B cell (primary cell): ENCODE data around the gene OCA2. TPM values are rescaled to one million over a fixed set of nuclear protein-coding genes. Genes with fewer than 3 reads are reported as not detected.

Experiments used
- ATAC-seq: fragments of 200-7000 bp; cut with Tn5 transposase; one replicate; pipeline ENCODE4 v1.10.0; 2021; ENCODE audit warnings: low read depth, mild to moderate bottlenecking, moderate number of reproducible peaks, moderate library complexity
- CTCF ChIA-PET: fragments of 350-600 bp; sonication (Branson Sonifier 250); formaldehyde crosslinking; loops from one replicate; lab custom pipeline; 2021; ENCODE audit warnings: antibody characterized with exemption, inconsistent platforms; lab: Charles Lee
- POLR2A ChIA-PET: fragments of 350-600 bp; sonication (Branson Sonifier 250); formaldehyde crosslinking; loops from one replicate; lab custom pipeline; 2021; ENCODE audit warnings: antibody characterized with exemption; lab: Charles Lee
- DNase-seq: peaks from one replicate; pipeline ENCODE4 v3.0.0; 2013
- H2AFZ ChIP-seq: 2 replicates; pipeline ENCODE4 v1.6.1; 2012; ENCODE audit warnings: mild to moderate bottlenecking, low read depth, low read length; ENCODE audit not compliant: insufficient read depth, poor library complexity, severe bottlenecking
- H3K27ac ChIP-seq, 2 donors: 1 replicate in 1 of 2; 2 replicates in 1 of 2; pipeline ENCODE4 v1.5.1; 2012 to 2013; ENCODE audit warnings: low read length in 2 of 2, mild to moderate bottlenecking in 2 of 2, moderate library complexity in 1 of 2
- H3K27me3 ChIP-seq, 4 experiments: fragments of 200-600 bp in 1 of 4; sonication (generic) in 1 of 4; replicated peaks in 1 of 4; 1 replicate in 2 of 4; 2 replicates in 2 of 4; pipeline versions ENCODE4 v1.6.1 to v1.7.0; 2013 to 2016; ENCODE audit warnings: low read length in 3 of 4, mild to moderate bottlenecking in 2 of 4, mixed read lengths in 1 of 4, moderate library complexity in 1 of 4; ENCODE audit not compliant: insufficient read depth in 4 of 4, control insufficient read depth in 3 of 4; ENCODE audit errors: control extremely low read depth in 1 of 4
- H3K36me3 ChIP-seq, 2 experiments: replicated peaks in 1 of 2; 1 replicate in 1 of 2; 2 replicates in 1 of 2; pipeline versions ENCODE4 v1.6.1 to v1.7.1; 2013; ENCODE audit warnings: low read length in 1 of 2; ENCODE audit not compliant: insufficient read depth in 2 of 2, control insufficient read depth in 1 of 2; ENCODE audit errors: control extremely low read depth in 1 of 2, extremely low read depth in 1 of 2
- H3K4me1 ChIP-seq, 2 donors: fragments of 200-600 bp in 1 of 2; sonication (generic) in 1 of 2; 1 replicate in 1 of 2; 2 replicates in 1 of 2; pipeline versions ENCODE4 v1.5.1 to v1.6.1; 2013 to 2017; ENCODE audit warnings: low read length in 2 of 2; ENCODE audit not compliant: control insufficient read depth in 2 of 2, insufficient read depth in 2 of 2
- H3K4me2 ChIP-seq: replicated peaks from 2 replicates; pipeline ENCODE3; 2012; ENCODE audit warnings: mild to moderate bottlenecking, low read depth, low read length; ENCODE audit not compliant: poor library complexity, severe bottlenecking
- H3K4me3 ChIP-seq, 5 experiments: fragments of 200-600 bp in 1 of 5; sonication (generic) in 1 of 5; 1 replicate in 3 of 5; 2 replicates in 2 of 5; pipeline versions ENCODE4 v1.5.1 to v1.7.0; 2011 to 2016; ENCODE audit warnings: low read length in 4 of 5, mild to moderate bottlenecking in 4 of 5, low read depth in 2 of 5, control low read depth in 1 of 5, moderate library complexity in 1 of 5; ENCODE audit not compliant: insufficient read depth in 1 of 5; ENCODE audit errors: control extremely low read depth in 1 of 5, extremely low read depth in 1 of 5
- H3K79me2 ChIP-seq: fragments of 200-600 bp; sonication (generic); one replicate; pipeline ENCODE4 v1.6.0; 2016; ENCODE audit warnings: low read length; ENCODE audit not compliant: control insufficient read depth, insufficient read depth
- H3K9ac ChIP-seq: fragments of 200-600 bp; sonication (generic); 2 replicates; pipeline ENCODE4 v1.6.1; 2017; ENCODE audit warnings: mild to moderate bottlenecking, low read length, moderate library complexity
- H3K9me3 ChIP-seq, 3 donors: one replicate each; pipeline versions ENCODE4 v1.6.1 to v1.7.1; 2013; ENCODE audit warnings: low read length in 2 of 3; ENCODE audit not compliant: control insufficient read depth in 2 of 3, insufficient read depth in 1 of 3; ENCODE audit errors: control extremely low read depth in 1 of 3
- H4K20me1 ChIP-seq: 2 replicates; pipeline ENCODE4 v1.6.0; 2012; ENCODE audit warnings: mild to moderate bottlenecking, low read length; ENCODE audit not compliant: insufficient read depth, control insufficient read depth, poor library complexity, severe bottlenecking
- H3K27ac Mint-ChIP-seq: one replicate; pipeline ENCODE4 v1.8.0; 2021; ENCODE audit warnings: mixed read lengths
- H3K27me3 Mint-ChIP-seq: one replicate; pipeline ENCODE4 v1.8.0; 2021; ENCODE audit warnings: mixed read lengths
- H3K4me1 Mint-ChIP-seq: one replicate; pipeline ENCODE4 v1.8.0; 2021; ENCODE audit warnings: mixed read lengths
- H3K4me3 Mint-ChIP-seq: one replicate; pipeline ENCODE4 v1.8.0; 2021; ENCODE audit warnings: mixed read lengths
- H3K9me3 Mint-ChIP-seq: one replicate; pipeline ENCODE4 v1.8.0; 2022; ENCODE audit warnings: mixed read lengths; ENCODE audit not compliant: insufficient read depth
- EZH2 ChIP-seq: IDR thresholded peaks from 2 replicates; pipeline ENCODE4 v1.6.1; 2012; ENCODE audit warnings: borderline replicate concordance, low read depth, mild to moderate bottlenecking, moderate library complexity, low read length; ENCODE audit not compliant: insufficient read depth, poor library complexity, severe bottlenecking
- WGBS: methylation state at CpG from one replicate; pipeline ENCODE4 v1.1.5; 2013; ENCODE audit warnings: missing lambda C conversion rate; ENCODE audit not compliant: insufficient coverage; 5-methylcytosine and 5-hydroxymethylcytosine counted together
- intact Hi-C: fragments of 100-400 bp; cut with micrococcal nuclease; formaldehyde crosslinking; loops from one replicate; pipeline ENCODE4 v1.10.0; 2022
- polyA plus RNA-seq: library from polyadenylated mRNA; depleted of rRNA; stranded (reverse); fragments of >200 nt; gene quantifications from 2 replicates; pipeline ENCODE4 v1.2.3, GENCODE V29; 2012
- total RNA-seq, 2 donors: library from RNA; stranded (reverse); fragments of 120-200 nt in 1 of 2; gene quantifications; 1 replicate in 1 of 2; 2 replicates in 1 of 2; pipeline versions ENCODE4 v1.2.3 to v1.2.4, GENCODE V29; 2013 to 2022
- TF ChIP-seq, protein P1 (sequence below): fragments of 200-600 bp; IDR thresholded peaks from one replicate; pipeline ENCODE4 v1.8.0; 2022; ENCODE audit warnings: antibody characterized with exemption, mild to moderate bottlenecking

The OCA2 gene
- total and polyA plus RNA-seq, 2 donors (not counting 1 experiment from before 2014, with no cell fraction given) = 0.12 TPM; not detected in 1

- Histone ChIP-seq H3K27ac (no peak overlapping the region), H3K9me3 (peaks cover 0 to 3% (median 0%) of the 10 kb centered on the region in 3 donors), H3K9ac (no peak overlapping the region), H3K4me2 (no peak overlapping the region), H3K4me1 (no peaks in the 10 kb centered on the region), H3K27me3 (no peaks in the 10 kb centered on the region), H4K20me1 (no peaks in the 10 kb centered on the region), H3K4me3 (no peak overlapping the region), H3K79me2 (no peaks in the 10 kb centered on the region), H2AFZ (no peak overlapping the region), H3K36me3 (no peaks in the 10 kb centered on the region)
- ChIA-PET POLR2A (no interaction called here), CTCF (no interaction called here)
- ATAC-seq (no peak), DNase-seq (no peak)
- TF ChIP-seq EZH2 = no peak
- TF ChIP-seq, protein P1, sequence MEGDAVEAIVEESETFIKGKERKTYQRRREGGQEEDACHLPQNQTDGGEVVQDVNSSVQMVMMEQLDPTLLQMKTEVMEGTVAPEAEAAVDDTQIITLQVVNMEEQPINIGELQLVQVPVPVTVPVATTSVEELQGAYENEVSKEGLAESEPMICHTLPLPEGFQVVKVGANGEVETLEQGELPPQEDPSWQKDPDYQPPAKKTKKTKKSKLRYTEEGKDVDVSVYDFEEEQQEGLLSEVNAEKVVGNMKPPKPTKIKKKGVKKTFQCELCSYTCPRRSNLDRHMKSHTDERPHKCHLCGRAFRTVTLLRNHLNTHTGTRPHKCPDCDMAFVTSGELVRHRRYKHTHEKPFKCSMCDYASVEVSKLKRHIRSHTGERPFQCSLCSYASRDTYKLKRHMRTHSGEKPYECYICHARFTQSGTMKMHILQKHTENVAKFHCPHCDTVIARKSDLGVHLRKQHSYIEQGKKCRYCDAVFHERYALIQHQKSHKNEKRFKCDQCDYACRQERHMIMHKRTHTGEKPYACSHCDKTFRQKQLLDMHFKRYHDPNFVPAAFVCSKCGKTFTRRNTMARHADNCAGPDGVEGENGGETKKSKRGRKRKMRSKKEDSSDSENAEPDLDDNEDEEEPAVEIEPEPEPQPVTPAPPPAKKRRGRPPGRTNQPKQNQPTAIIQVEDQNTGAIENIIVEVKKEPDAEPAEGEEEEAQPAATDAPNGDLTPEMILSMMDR = no peak
- Mint-ChIP-seq H3K4me1 (no peaks in the 10 kb centered on the region), H3K4me3 (no peak overlapping the region), H3K27ac (no peak overlapping the region), H3K9me3 (no peaks in the 10 kb centered on the region), H3K27me3 (no peaks in the 10 kb centered on the region)
- WGBS = 92% methylated on average over 8 of the region's 8 CpGs
- intact Hi-C loops = no loop called here
Measured at GRCh38 chr15:28023422-28023821, 75.7 kb downstream of the OCA2 start.

DNA sequence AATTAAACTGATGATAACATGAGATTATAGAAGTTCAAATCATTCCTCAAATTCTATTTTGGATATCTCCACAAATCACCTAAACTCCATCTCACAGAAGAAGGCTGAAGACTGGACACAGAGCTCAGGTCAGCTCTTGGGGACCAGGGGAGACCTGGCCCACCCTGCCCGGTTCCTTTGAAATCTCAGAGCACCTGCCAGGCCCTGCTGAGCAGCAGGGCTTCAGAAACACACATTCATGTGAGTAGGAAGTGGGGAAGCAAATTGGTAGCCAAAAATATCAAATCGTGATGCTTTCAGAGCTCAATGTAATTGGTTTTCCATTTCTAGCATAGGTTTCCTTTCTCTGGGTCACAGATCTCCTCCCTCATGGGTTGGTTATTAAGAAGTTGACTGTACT, 76.2 kb downstream of the OCA2 start:
- H3K4me3 Mint-ChIP-seq = no peak overlapping the region
- DNase-seq = no peak
- intact Hi-C loops = no loop called here
- H3K9me3 Mint-ChIP-seq = no peaks in the 10 kb centered on the region
- ChIA-PET CTCF (no interaction called here), POLR2A (no interaction called here)
- H2AFZ ChIP-seq = no peak overlapping the region
- H3K36me3 ChIP-seq = no peaks in the 10 kb centered on the region
- H3K4me1 Mint-ChIP-seq = no peaks in the 10 kb centered on the region
- H3K79me2 ChIP-seq = no peaks in the 10 kb centered on the region
- peaks cover 0 to 3% (median 0%) of the 10 kb centered on the region in 3 donors for H3K9me3 ChIP-seq
- H3K9ac ChIP-seq = no peak overlapping the region
- H3K27ac Mint-ChIP-seq = no peak overlapping the region
- H3K27me3 Mint-ChIP-seq = no peaks in the 10 kb centered on the region
- ATAC-seq = no peak
- no peak overlapping the region for H3K27ac ChIP-seq
- TF ChIP-seq, protein P1 = no peak
- TF ChIP-seq EZH2 = no peak
- no peaks in the 10 kb centered on the region for H4K20me1 ChIP-seq
- WGBS = 64% methylated on average over 2 of the region's 2 CpGs
- no peak overlapping the region for H3K4me2 ChIP-seq
- no peaks in the 10 kb centered on the region for H3K27me3 ChIP-seq
- no peaks in the 10 kb centered on the region for H3K4me1 ChIP-seq
- H3K4me3 ChIP-seq = no peak overlapping the region
